HepG2 (cell line): ENCODE measurements around the gene DPH2. TPM values are rescaled to one million over a fixed set of nuclear protein-coding genes. Genes with fewer than 3 reads are reported as not detected.

Source experiments
- CENPBD1 ChIP-seq: sonication (generic); formaldehyde crosslinking; IDR thresholded peaks from 2 replicates; pipeline ENCODE4 v1.8.0; 2022; ENCODE audit warnings: missing genetic modification reagents, low read depth, mild to moderate bottlenecking, borderline replicate concordance
- GATAD2A ChIP-seq: IDR thresholded peaks from 2 replicates; pipeline ENCODE4 v1.6.1; 2016
- HMG20A ChIP-seq: IDR thresholded peaks from 2 replicates; pipeline ENCODE4 v1.6.1; 2016; ENCODE audit warnings: borderline replicate concordance
- ISX ChIP-seq: sonication (generic); formaldehyde crosslinking; conservative IDR thresholded peaks from 2 replicates; pipeline ENCODE4 v1.5.0; 2020; ENCODE audit warnings: missing genetic modification reagents
- KLF12 ChIP-seq: sonication (generic); formaldehyde crosslinking; IDR thresholded peaks from 2 replicates; pipeline ENCODE4 v1.4.0; 2020; ENCODE audit warnings: missing genetic modification reagents, borderline replicate concordance
- MEIS1 ChIP-seq: sonication (generic); formaldehyde crosslinking; IDR thresholded peaks from 2 replicates; pipeline ENCODE4 v1.9.0; 2021; ENCODE audit warnings: mild to moderate bottlenecking, missing genetic modification reagents, moderate library complexity, borderline replicate concordance
- PITX1 ChIP-seq: sonication (generic); formaldehyde crosslinking; IDR thresholded peaks from 2 replicates; pipeline ENCODE4 v1.5.1; 2020; ENCODE audit warnings: mild to moderate bottlenecking, missing genetic modification reagents
- POLR2AphosphoS5 ChIP-seq: IDR thresholded peaks from 2 replicates; pipeline ENCODE4 v1.6.1; 2012; ENCODE audit warnings: low read depth, low read length
- RAD21 ChIP-seq: fragments of 450-650 bp; formaldehyde crosslinking; IDR thresholded peaks from 2 replicates; pipeline ENCODE4 v1.5.0; 2020; ENCODE audit warnings: mild to moderate bottlenecking
- SNAPC5 ChIP-seq: sonication (generic); formaldehyde crosslinking; IDR thresholded peaks from 2 replicates; pipeline ENCODE4 v1.8.1; 2023; ENCODE audit warnings: mild to moderate bottlenecking, missing genetic modification reagents, borderline replicate concordance
- STAT5B ChIP-seq: sonication (generic); formaldehyde crosslinking; IDR thresholded peaks from 2 replicates; pipeline ENCODE4 v1.4.0; 2020; ENCODE audit warnings: missing genetic modification reagents
- ZNF331 ChIP-seq: sonication (generic); formaldehyde crosslinking; IDR thresholded peaks from 2 replicates; pipeline ENCODE4 v1.4.0; 2020; ENCODE audit warnings: missing genetic modification reagents
- ZNF552 ChIP-seq: sonication (generic); formaldehyde crosslinking; IDR thresholded peaks from 2 replicates; pipeline ENCODE4 v1.9.0; 2022; ENCODE audit warnings: missing genetic modification reagents, mild to moderate bottlenecking, borderline replicate concordance
- ZNF562 ChIP-seq: sonication (generic); formaldehyde crosslinking; IDR thresholded peaks from 2 replicates; pipeline ENCODE4 v1.8.0; 2022; ENCODE audit warnings: missing genetic modification reagents, borderline replicate concordance
- ZNF605 ChIP-seq: sonication (generic); formaldehyde crosslinking; IDR thresholded peaks from 2 replicates; pipeline ENCODE4 v1.8.0; 2022; ENCODE audit warnings: mild to moderate bottlenecking, missing genetic modification reagents
- ZNF652 ChIP-seq: IDR thresholded peaks from 2 replicates; pipeline ENCODE4 v1.6.1; 2016; ENCODE audit warnings: low read depth, borderline replicate concordance
- ZNF749 ChIP-seq: sonication (generic); formaldehyde crosslinking; IDR thresholded peaks from 2 replicates; pipeline ENCODE4 v1.8.0; 2022; ENCODE audit warnings: mild to moderate bottlenecking, missing genetic modification reagents, moderate library complexity, borderline replicate concordance
- ZNF841 ChIP-seq: sonication (generic); formaldehyde crosslinking; IDR thresholded peaks from 2 replicates; pipeline ENCODE4 v1.8.1; 2023; ENCODE audit warnings: missing genetic modification reagents, borderline replicate concordance
- polyA plus RNA-seq, 8 experiments: library from polyadenylated mRNA; depleted of rRNA in 3 of 8; stranded (reverse) in 7 of 8; unstranded in 1 of 8; fragments of >200 nt; fragmentation: Illumina TruSeq in 4 of 8; extraction: Trizol in 4 of 8; gene quantifications; 2 replicates each; pipeline versions ENCODE4 v1.2.1 to v1.2.3, GENCODE V29; 2011 to 2016; ENCODE audit warnings: low read depth in 4 of 8, missing spikeins in 1 of 8, mixed read lengths in 1 of 8; ENCODE audit not compliant: insufficient read depth in 1 of 8
- total RNA-seq, 5 experiments: library from RNA; depleted of rRNA; stranded (reverse); fragments of >200 nt; fragmentation: Illumina TruSeq; extraction: Trizol; gene quantifications; 2 replicates each; pipeline ENCODE4 v1.2.3, GENCODE V29; 2016; ENCODE audit warnings: low read depth in 1 of 5
- TF ChIP-seq, protein P1 (sequence below): sonication (generic); formaldehyde crosslinking; conservative IDR thresholded peaks from 2 replicates; pipeline ENCODE4 v1.4.0; 2020; ENCODE audit warnings: missing genetic modification reagents
- TF ChIP-seq, protein P2 (sequence below): sonication (generic); formaldehyde crosslinking; IDR thresholded peaks from 2 replicates; pipeline ENCODE4 v1.4.0; 2020; ENCODE audit warnings: missing genetic modification reagents
- TF ChIP-seq, protein P3 (sequence below): sonication (generic); formaldehyde crosslinking; IDR thresholded peaks from 2 replicates; pipeline ENCODE4 v1.5.0; 2020; ENCODE audit warnings: mild to moderate bottlenecking, missing genetic modification reagents, moderate library complexity

The DPH2 gene
- total and polyA plus RNA-seq, 2 of the 13 experiments (the other 11 are each of a cell fraction or from before 2014, with no cell fraction given) = 32.2 to 38.3 TPM

DNA sequence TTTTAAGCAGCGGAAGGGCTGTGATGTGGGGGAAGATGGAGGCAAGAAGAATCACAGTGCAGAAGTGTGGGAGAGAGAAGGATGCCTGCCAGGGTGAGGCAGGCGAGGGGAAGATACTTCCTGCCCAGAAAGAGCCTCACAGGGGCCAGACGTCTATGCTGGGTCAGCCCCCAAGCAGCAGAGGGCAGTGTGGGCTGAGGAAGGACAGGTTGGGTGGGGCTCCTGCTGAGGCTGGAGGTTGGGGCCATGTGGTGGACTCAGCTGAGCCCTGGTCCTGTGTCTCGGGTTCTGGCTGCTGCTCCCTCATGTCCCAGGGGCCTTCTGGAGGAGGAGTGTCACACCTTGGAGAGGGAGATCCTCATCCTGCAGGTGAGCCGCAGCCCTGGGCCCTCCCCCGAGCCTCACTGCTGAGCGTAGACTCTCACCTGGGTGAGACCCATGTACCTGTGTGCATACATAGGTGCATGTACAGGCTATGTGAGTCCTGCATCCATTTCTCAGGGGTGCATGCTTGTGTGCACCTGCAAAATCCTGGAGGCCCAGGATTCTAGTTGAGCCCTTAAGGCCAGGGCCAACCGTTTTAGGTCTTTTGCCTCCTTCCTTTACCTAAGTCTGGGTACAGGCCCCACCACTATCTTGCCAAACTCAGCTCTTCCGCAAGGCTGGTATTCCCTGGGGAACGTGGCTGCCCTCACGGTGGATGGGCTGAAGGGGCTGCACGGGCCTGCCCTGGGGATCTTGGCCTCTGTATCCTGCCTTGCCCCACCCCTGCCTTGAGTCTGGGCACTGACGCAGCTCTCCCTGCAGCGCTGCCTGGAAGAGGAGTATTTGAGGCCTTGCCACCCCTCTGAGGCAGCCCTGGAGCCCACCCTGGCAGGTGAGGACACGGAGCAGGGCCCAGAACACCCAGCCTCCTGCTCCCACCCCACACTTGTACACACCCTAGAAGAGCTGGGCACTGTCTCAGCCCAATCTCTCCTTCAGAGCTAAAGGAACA, 25.3 kb downstream of the DPH2 start (continued):
- TF ChIP-seq, protein P1, sequence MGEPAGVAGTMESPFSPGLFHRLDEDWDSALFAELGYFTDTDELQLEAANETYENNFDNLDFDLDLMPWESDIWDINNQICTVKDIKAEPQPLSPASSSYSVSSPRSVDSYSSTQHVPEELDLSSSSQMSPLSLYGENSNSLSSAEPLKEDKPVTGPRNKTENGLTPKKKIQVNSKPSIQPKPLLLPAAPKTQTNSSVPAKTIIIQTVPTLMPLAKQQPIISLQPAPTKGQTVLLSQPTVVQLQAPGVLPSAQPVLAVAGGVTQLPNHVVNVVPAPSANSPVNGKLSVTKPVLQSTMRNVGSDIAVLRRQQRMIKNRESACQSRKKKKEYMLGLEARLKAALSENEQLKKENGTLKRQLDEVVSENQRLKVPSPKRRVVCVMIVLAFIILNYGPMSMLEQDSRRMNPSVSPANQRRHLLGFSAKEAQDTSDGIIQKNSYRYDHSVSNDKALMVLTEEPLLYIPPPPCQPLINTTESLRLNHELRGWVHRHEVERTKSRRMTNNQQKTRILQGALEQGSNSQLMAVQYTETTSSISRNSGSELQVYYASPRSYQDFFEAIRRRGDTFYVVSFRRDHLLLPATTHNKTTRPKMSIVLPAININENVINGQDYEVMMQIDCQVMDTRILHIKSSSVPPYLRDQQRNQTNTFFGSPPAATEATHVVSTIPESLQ (CRISPR knock-in tag) = no peak
- TF ChIP-seq CENPBD1 (CRISPR knock-in tag) (no peak), ZNF552 (CRISPR knock-in tag) (no peak), ZNF652 (CRISPR knock-in tag) (no peak), GATAD2A (CRISPR knock-in tag) (peak; percentile 37; the same call in 1 of the 2 replicates), SNAPC5 (CRISPR knock-in tag) (no peak), KLF12 (CRISPR knock-in tag) (0 out of 2 replicates have a peak, but pooled peaks have one; percentile 42), POLR2AphosphoS5 (no peak), RAD21 (CRISPR knock-in tag) (peak; percentile 57; the same call in 1 of the 2 replicates), PITX1 (CRISPR knock-in tag) (no peak), ZNF841 (no peak), STAT5B (CRISPR knock-in tag) (no peak), ZNF562 (CRISPR knock-in tag) (no peak), ZNF331 (CRISPR knock-in tag) (no peak), MEIS1 (CRISPR knock-in tag) (no peak), ZNF605 (CRISPR knock-in tag) (0 out of 2 replicates have a peak, but pooled peaks have one; percentile 37), ISX (no peak), HMG20A (CRISPR knock-in tag) (no peak), ZNF749 (no peak)
- TF ChIP-seq, protein P2, sequence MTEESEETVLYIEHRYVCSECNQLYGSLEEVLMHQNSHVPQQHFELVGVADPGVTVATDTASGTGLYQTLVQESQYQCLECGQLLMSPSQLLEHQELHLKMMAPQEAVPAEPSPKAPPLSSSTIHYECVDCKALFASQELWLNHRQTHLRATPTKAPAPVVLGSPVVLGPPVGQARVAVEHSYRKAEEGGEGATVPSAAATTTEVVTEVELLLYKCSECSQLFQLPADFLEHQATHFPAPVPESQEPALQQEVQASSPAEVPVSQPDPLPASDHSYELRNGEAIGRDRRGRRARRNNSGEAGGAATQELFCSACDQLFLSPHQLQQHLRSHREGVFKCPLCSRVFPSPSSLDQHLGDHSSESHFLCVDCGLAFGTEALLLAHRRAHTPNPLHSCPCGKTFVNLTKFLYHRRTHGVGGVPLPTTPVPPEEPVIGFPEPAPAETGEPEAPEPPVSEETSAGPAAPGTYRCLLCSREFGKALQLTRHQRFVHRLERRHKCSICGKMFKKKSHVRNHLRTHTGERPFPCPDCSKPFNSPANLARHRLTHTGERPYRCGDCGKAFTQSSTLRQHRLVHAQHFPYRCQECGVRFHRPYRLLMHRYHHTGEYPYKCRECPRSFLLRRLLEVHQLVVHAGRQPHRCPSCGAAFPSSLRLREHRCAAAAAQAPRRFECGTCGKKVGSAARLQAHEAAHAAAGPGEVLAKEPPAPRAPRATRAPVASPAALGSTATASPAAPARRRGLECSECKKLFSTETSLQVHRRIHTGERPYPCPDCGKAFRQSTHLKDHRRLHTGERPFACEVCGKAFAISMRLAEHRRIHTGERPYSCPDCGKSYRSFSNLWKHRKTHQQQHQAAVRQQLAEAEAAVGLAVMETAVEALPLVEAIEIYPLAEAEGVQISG = peak; percentile 32; the same call in 1 of the 2 replicates
- TF ChIP-seq, protein P3, sequence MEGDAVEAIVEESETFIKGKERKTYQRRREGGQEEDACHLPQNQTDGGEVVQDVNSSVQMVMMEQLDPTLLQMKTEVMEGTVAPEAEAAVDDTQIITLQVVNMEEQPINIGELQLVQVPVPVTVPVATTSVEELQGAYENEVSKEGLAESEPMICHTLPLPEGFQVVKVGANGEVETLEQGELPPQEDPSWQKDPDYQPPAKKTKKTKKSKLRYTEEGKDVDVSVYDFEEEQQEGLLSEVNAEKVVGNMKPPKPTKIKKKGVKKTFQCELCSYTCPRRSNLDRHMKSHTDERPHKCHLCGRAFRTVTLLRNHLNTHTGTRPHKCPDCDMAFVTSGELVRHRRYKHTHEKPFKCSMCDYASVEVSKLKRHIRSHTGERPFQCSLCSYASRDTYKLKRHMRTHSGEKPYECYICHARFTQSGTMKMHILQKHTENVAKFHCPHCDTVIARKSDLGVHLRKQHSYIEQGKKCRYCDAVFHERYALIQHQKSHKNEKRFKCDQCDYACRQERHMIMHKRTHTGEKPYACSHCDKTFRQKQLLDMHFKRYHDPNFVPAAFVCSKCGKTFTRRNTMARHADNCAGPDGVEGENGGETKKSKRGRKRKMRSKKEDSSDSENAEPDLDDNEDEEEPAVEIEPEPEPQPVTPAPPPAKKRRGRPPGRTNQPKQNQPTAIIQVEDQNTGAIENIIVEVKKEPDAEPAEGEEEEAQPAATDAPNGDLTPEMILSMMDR = peak; percentile 86
